A673 (cell line): ENCODE results near the gene PPP1CA. TPM values are rescaled to one million over a fixed set of nuclear protein-coding genes. Genes with fewer than 3 reads are reported as not detected.

Source experiments
- BruUV-seq: library from RNA; stranded (reverse); fragments of 400-500 nt; replicated peaks from 2 replicates; lab custom pipeline; 2021; lab: Mats Ljungman, UMichigan
- CTCF ChIA-PET: fragments of 300-600 bp; sonication (Branson Sonifier 250); formaldehyde crosslinking; loops from one replicate; lab custom pipeline; 2022; ENCODE audit warnings: antibody characterized with exemption; lab: Charles Lee
- POLR2A ChIA-PET: fragments of 300-600 bp; sonication (Branson Sonifier 250); formaldehyde crosslinking; loops from one replicate; lab custom pipeline; 2022; ENCODE audit warnings: antibody characterized with exemption; ENCODE audit not compliant: low non-redundant PET; lab: Charles Lee
- DNase-seq: peaks from one replicate; pipeline ENCODE4 v3.0.0-alpha.2; 2015; ENCODE audit warnings: low spot score
- H3K27ac ChIP-seq: fragments of 200-600 bp; sonication (generic); 2 replicates; pipeline ENCODE4 v1.5.1; 2016; ENCODE audit warnings: mixed run types, low read depth, mild to moderate bottlenecking, mixed read lengths, antibody characterized with exemption, low read length; ENCODE audit not compliant: poor library complexity, severe bottlenecking
- H3K27me3 ChIP-seq: fragments of 200-600 bp; sonication (generic); replicated peaks from 2 replicates; pipeline ENCODE4 v1.6.1; 2017; ENCODE audit warnings: mixed run types, low read depth, mild to moderate bottlenecking, mixed read lengths, antibody characterized with exemption, low read length; ENCODE audit not compliant: insufficient read depth, poor library complexity
- H3K36me3 ChIP-seq: fragments of 200-600 bp; sonication (generic); 2 replicates; pipeline ENCODE4 v1.6.1; 2016; ENCODE audit warnings: mixed run types, mild to moderate bottlenecking, mixed read lengths, antibody characterized with exemption, low read length; ENCODE audit not compliant: insufficient read depth, poor library complexity, severe bottlenecking
- H3K4me1 ChIP-seq: fragments of 200-600 bp; sonication (generic); 2 replicates; pipeline ENCODE4 v1.6.1; 2017; ENCODE audit warnings: mixed run types, mild to moderate bottlenecking, mixed read lengths, antibody characterized with exemption, low read length; ENCODE audit not compliant: insufficient read depth, poor library complexity, severe bottlenecking
- H3K4me3 ChIP-seq: fragments of 200-600 bp; sonication (generic); 2 replicates; pipeline ENCODE4 v1.5.1; 2016; ENCODE audit warnings: low read depth, mixed run types, mild to moderate bottlenecking, mixed read lengths, low read length; ENCODE audit not compliant: poor library complexity, severe bottlenecking
- H3K9me3 ChIP-seq: fragments of 200-600 bp; sonication (generic); 2 replicates; pipeline ENCODE4 v1.6.1; 2016; ENCODE audit warnings: mixed run types, low read depth, mild to moderate bottlenecking, mixed read lengths, antibody characterized with exemption, low read length; ENCODE audit not compliant: poor library complexity, severe bottlenecking
- CTCF ChIP-seq: fragments of 300-800, 200-600 bp; sonication (generic); conservative IDR thresholded peaks from 2 replicates; pipeline ENCODE4 v1.5.1; 2017; ENCODE audit warnings: low read depth, mild to moderate bottlenecking, antibody characterized with exemption, low read length, moderate library complexity, mixed read lengths
- EZH2 ChIP-seq: fragments of 200-600 bp; sonication (generic); IDR thresholded peaks from 2 replicates; pipeline ENCODE4 v1.6.1; 2017; ENCODE audit warnings: borderline replicate concordance, low read depth, mild to moderate bottlenecking, mixed read lengths, antibody characterized with exemption, low read length; ENCODE audit not compliant: poor library complexity, severe bottlenecking
- intact Hi-C: fragments of 100-400 bp; cut with micrococcal nuclease; formaldehyde crosslinking; loops from one replicate; pipeline ENCODE4 v1.10.0; 2022; ENCODE audit not compliant: unreplicated experiment
- total RNA-seq: library from RNA; stranded (reverse); gene quantifications from 2 replicates; pipeline ENCODE4 v1.2.3, GENCODE V29; 2021

Gene PPP1CA
- total RNA-seq, 1 experiment from 2014 or later, result 239 TPM

GRCh38 chr11:67435727-67436458 lies 34.2 kb upstream of the PPP1CA start:
- ChIA-PET POLR2A (no interaction called here), CTCF (no interaction called here)
- H3K4me3 ChIP-seq, result no peak overlapping the region
- BruUV-seq, result no TSS peak
- peaks cover 35% of the 10 kb centered on the region for H3K36me3 ChIP-seq
- TF ChIP-seq CTCF, result no peak
- TF ChIP-seq EZH2, result no peak
- H3K4me1 ChIP-seq, result no peaks in the 10 kb centered on the region
- intact Hi-C loops, result no loop called here
- DNase-seq, result no peak
- no peaks in the 10 kb centered on the region for H3K27me3 ChIP-seq
- no peak overlapping the region for H3K27ac ChIP-seq
- no peaks in the 10 kb centered on the region for H3K9me3 ChIP-seq

DNA sequence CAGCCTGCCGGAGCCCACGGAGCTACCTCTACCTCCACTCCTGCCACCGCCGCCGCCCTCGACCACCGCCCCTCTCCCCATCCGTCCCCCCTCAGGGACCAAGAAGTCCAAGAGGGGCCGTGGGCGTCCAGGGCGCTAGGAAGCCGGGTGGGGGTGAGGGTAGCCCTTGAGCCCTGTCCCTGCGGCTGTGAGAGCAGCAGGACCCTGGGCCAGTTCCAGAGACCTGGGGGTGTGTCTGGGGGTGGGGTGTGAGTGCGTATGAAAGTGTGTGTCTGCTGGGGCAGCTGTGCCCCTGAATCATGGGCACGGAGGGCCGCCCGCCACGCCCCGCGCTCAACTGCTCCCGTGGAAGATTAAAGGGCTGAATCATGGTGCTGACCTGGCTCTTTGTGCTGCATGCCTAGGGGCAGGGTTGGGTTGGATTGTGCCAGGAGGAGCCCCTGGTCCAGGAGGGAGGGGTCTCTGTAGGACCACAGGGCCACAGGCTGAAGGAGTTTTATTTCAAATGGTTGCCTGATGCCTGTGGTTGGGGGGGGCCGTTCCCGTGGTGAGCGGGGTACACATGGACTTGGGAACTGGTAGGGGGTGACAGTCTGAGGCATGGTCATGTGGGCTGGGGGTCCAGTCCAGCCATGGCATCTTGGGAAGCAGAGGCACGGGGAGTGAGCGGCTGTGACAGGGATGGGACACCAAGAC lies 33.5 kb upstream of the PPP1CA start:
- CTCF ChIA-PET, result no interaction called here
- Histone ChIP-seq H3K36me3 (peaks cover 34% of the 10 kb centered on the region), H3K27ac (no peak overlapping the region), H3K9me3 (no peaks in the 10 kb centered on the region), H3K4me3 (no peak overlapping the region), H3K27me3 (no peaks in the 10 kb centered on the region), H3K4me1 (no peaks in the 10 kb centered on the region)
- no peak for DNase-seq
- TF ChIP-seq CTCF (no peak), EZH2 (no peak)
- intact Hi-C loops, result no loop called here
- BruUV-seq, result no TSS peak
- POLR2A ChIA-PET, result no interaction called here

- POLR2A ChIA-PET, result no interaction called here
- Histone ChIP-seq H3K36me3 (peaks cover 34% of the 10 kb centered on the region), H3K27ac (no peak overlapping the region), H3K27me3 (no peaks in the 10 kb centered on the region), H3K4me1 (peaks cover 1% of the 10 kb centered on the region), H3K4me3 (no peak overlapping the region), H3K9me3 (no peaks in the 10 kb centered on the region)
- intact Hi-C loops, result no loop called here
- CTCF ChIA-PET, result no interaction called here
- no peak for DNase-seq
- TF ChIP-seq CTCF, result no peak
- no peak for TF ChIP-seq EZH2
- BruUV-seq, result no TSS peak
Observed at GRCh38 chr11:67434395-67434881, 32.8 kb upstream of the PPP1CA start.
